Lung (tissue), 12 donors: ENCODE data around the gene DYNC1H1. TPM values are rescaled to one million over a fixed set of nuclear protein-coding genes. Genes with fewer than 3 reads are reported as not detected.
A peak's percentile ranks its signal among the peaks of the same experiment; 100 is the strongest.

Source experiments
- ATAC-seq: fragments of 200-7000 bp; cut with Tn5 transposase; one replicate; pipeline ENCODE4 v1.9.1; 2020; ENCODE audit warnings: moderate number of reproducible peaks; ENCODE audit not compliant: insufficient read depth, low FRiP score
- DNase-seq, 3 donors: peaks; one replicate each; pipeline ENCODE4 v3.0.0-alpha.2; 2013 to 2017
- H3K27ac ChIP-seq, 2 donors: one replicate each; pipeline ENCODE4 v1.5.1; 2013; ENCODE audit warnings: mild to moderate bottlenecking in 2 of 2, moderate library complexity in 2 of 2, control low read depth in 1 of 2, inconsistent platforms in 1 of 2, low read depth in 1 of 2, low read length in 1 of 2
- H3K27me3 ChIP-seq, 3 donors: one replicate each; pipeline ENCODE4 v1.5.1; 2013; ENCODE audit warnings: low read length in 2 of 3; ENCODE audit not compliant: control insufficient read depth in 3 of 3, insufficient read depth in 3 of 3
- H3K36me3 ChIP-seq, 4 donors: one replicate each; pipeline ENCODE4 v1.5.1; 2013; ENCODE audit warnings: low read length in 4 of 4, mild to moderate bottlenecking in 1 of 4, moderate library complexity in 1 of 4; ENCODE audit not compliant: control insufficient read depth in 4 of 4, insufficient read depth in 4 of 4
- H3K4me1 ChIP-seq, 5 donors: one replicate each; pipeline ENCODE4 v1.5.1; 2013; ENCODE audit warnings: low read length in 5 of 5, mild to moderate bottlenecking in 2 of 5, moderate library complexity in 1 of 5; ENCODE audit not compliant: control insufficient read depth in 5 of 5, insufficient read depth in 5 of 5
- H3K4me3 ChIP-seq: one replicate; pipeline ENCODE4 v1.5.1; 2013; ENCODE audit warnings: mild to moderate bottlenecking, control low read depth, moderate library complexity
- H3K9ac ChIP-seq, 2 donors: one replicate each; pipeline ENCODE4 v1.5.1; 2013; ENCODE audit warnings: low read length in 2 of 2, control low read depth in 1 of 2; ENCODE audit not compliant: insufficient read depth in 1 of 2
- H3K9me3 ChIP-seq, 4 donors: one replicate each; pipeline ENCODE4 v1.5.1; 2013; ENCODE audit warnings: low read length in 3 of 4, mild to moderate bottlenecking in 1 of 4, moderate library complexity in 1 of 4; ENCODE audit not compliant: control insufficient read depth in 4 of 4, insufficient read depth in 3 of 4
- CTCF ChIP-seq: IDR thresholded peaks from 2 replicates; pipeline ENCODE4 v1.5.1; 2012; ENCODE audit warnings: mild to moderate bottlenecking; ENCODE audit errors: control extremely low read depth, extremely low read depth
- WGBS, 2 donors: extraction: QIAGEN DNeasy Blood & Tissue Kit; methylation state at CpG; one replicate each; pipeline ENCODE4 v1.1.7; 2013; 5-methylcytosine and 5-hydroxymethylcytosine counted together
- polyA plus RNA-seq, 2 donors: library from polyadenylated mRNA; stranded (reverse); fragments of 200-250 nt; gene quantifications; one replicate each; pipeline ENCODE4 v1.2.1, GENCODE V29; 2013
- total RNA-seq, 2 donors: library from RNA; depleted of rRNA in 1 of 2; stranded (reverse); fragments of >200 nt in 1 of 2; gene quantifications; one replicate each; pipeline ENCODE4 v1.2.1, GENCODE V29; 2014 to 2021
- donor health status: control.
- donor health status: control.
- donor health status: Bipolar disorder and iron deficiency.
- donor health status: healthy.
- donor health status: DM: yes; HTN: yes; CAD: no.

DYNC1H1 gene
- total and polyA plus RNA-seq, 4 donors, result 111 to 485 (median 328) TPM

- 80 to 93% methylated on average over 9 of the region's 9 CpGs for WGBS, 2 donors
- no peak overlapping the region for H3K9ac ChIP-seq
- no peak for ATAC-seq
These were observed 2.4 kb upstream of the DYNC1H1 start for GRCh38 chr14:101961746-101962502.

DNA sequence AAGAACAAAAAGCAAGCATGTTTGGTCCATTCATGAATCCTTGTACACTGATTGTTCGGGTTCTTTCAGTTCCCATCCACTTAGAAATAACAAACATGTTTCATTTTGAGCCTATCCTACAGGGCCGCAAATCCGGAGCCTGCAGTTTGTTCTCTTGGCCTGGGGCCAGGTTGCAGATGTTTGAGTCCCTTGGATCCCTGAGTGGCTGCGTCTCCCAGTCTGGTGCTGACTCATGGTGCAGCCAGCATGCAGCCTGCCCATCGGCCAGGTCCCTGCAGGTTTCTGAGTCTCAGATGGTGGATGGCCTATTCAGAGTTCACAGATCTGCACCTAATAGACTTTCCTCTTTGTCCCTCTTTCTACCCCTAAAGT, 1.9 kb upstream of the DYNC1H1 start:
- Histone ChIP-seq H3K4me1 (peaks cover 0 to 23% (median 8%) of the 10 kb centered on the region in 5 donors), H3K9me3 (no peaks in the 10 kb centered on the region), H3K9ac (no peak overlapping the region), H3K4me3 (no peak overlapping the region), H3K27ac (no peak overlapping the region), H3K27me3 (no peaks in the 10 kb centered on the region), H3K36me3 (peaks cover 0 to 5% (median 0%) of the 10 kb centered on the region in 4 donors)
- DNase-seq, result peak; percentile 63 to 72 (median 69)
- WGBS, 2 donors, result 58 to 73% methylated on average over 5 of the region's 5 CpGs
- no peak for TF ChIP-seq CTCF
- no peak for ATAC-seq

More at GRCh38 chr14:101961746-101962502, 2.4 kb upstream of the DYNC1H1 start:
- H3K36me3 ChIP-seq, result peaks cover 0 to 5% (median 0%) of the 10 kb centered on the region in 4 donors
- peak overlapping the region in 1 of 2 donors; percentile 51 for H3K27ac ChIP-seq
- no peak overlapping the region for H3K4me3 ChIP-seq
- H3K9me3 ChIP-seq, result no peaks in the 10 kb centered on the region
- DNase-seq, result no peak
- H3K4me1 ChIP-seq, result peaks cover 0 to 23% (median 8%) of the 10 kb centered on the region in 5 donors
- no peak for TF ChIP-seq CTCF
- H3K27me3 ChIP-seq, result no peaks in the 10 kb centered on the region

- DNase-seq (no peak), ATAC-seq (no peak)
- Histone ChIP-seq H3K36me3 (peaks cover 0 to 5% (median 0%) of the 10 kb centered on the region in 4 donors), H3K27me3 (no peaks in the 10 kb centered on the region), H3K9me3 (no peaks in the 10 kb centered on the region), H3K9ac (no peak overlapping the region), H3K4me1 (peaks cover 0 to 23% (median 8%) of the 10 kb centered on the region in 5 donors), H3K4me3 (no peak overlapping the region), H3K27ac (no peak overlapping the region)
- TF ChIP-seq CTCF, result no peak
- 88 to 92% methylated on average over 5 of the region's 5 CpGs for WGBS, 2 donors
These were observed 1.3 kb upstream of the DYNC1H1 start for GRCh38 chr14:101963052-101963451.
